ENCODE measurements around the gene NT5C. TPM values are rescaled to one million over a fixed set of nuclear protein-coding genes. Genes with fewer than 3 reads are reported as not detected.
A peak's percentile ranks its signal among the peaks of the same experiment; 100 is the strongest.

Gene NT5C
- total RNA-seq (10 to 100 TPM; 16.4 to 44.2 (median 29.4) TPM), polyA plus RNA-seq (10 to 100 TPM; 19.7 to 84.0 (median 56.3) TPM)
- long read RNA-seq, donor 1, transcript NT5C-201 (5 exons, 954 nt), result major isoform, 20 of 30 reads
- long read RNA-seq, donor 1, partial matches to known transcripts, result 1 of 30 reads
- long read RNA-seq, donor 1, other reads (novel, unspliced or antisense), result 5 of 30 reads
- long read RNA-seq, donor 2, transcript NT5C-201 (5 exons, 954 nt), result major isoform, 43 of 66 reads
- long read RNA-seq, donor 2, partial matches to known transcripts, result 1 of 66 reads
- long read RNA-seq, donor 2, other reads (novel, unspliced or antisense), result 15 of 66 reads

DNA sequence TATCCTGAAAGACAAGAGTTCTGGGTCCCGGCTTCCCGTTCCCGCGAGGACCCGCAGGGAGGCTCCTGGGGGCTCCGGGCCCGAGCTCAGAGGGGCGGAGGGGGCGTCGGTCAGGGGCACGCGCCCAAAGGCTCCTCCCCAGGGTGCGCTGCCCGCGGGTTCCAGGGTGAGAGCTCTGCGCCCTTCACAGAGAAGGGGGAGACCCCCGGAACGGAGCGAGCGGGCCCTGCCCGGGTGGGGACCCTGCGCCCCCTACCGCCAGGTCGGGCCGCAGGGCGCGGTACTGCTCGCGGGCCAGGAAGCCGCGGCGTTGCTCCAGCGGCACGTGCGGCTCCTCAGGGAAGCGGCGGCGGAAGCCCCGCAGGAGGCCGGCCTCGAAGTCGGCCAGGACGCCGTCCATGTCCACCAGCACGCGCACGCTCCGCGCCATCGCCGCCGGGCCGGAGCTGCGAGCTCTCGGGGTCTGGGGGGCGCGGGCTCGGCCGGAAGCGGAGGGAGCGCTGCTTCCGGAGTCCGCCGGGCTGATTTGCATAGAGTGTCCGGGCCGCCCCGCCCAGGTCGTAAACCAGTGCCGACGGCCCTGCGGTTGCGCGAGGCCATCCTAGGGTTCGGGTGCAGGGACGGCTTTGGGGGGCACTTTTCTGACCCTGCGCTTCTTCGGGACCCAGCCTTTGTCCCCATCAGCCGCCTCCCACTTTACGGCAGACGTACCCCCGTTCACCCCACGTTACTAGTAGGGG is at the start of gene NT5C:
NT5C (minus strand) TSS at position 465 of the 740 bp plus-strand sequence; CDS start at position 430, 35 bp downstream.
- TF ChIP-seq, protein P1, sequence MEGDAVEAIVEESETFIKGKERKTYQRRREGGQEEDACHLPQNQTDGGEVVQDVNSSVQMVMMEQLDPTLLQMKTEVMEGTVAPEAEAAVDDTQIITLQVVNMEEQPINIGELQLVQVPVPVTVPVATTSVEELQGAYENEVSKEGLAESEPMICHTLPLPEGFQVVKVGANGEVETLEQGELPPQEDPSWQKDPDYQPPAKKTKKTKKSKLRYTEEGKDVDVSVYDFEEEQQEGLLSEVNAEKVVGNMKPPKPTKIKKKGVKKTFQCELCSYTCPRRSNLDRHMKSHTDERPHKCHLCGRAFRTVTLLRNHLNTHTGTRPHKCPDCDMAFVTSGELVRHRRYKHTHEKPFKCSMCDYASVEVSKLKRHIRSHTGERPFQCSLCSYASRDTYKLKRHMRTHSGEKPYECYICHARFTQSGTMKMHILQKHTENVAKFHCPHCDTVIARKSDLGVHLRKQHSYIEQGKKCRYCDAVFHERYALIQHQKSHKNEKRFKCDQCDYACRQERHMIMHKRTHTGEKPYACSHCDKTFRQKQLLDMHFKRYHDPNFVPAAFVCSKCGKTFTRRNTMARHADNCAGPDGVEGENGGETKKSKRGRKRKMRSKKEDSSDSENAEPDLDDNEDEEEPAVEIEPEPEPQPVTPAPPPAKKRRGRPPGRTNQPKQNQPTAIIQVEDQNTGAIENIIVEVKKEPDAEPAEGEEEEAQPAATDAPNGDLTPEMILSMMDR (IDR thresholded peaks at IDR 0.05), result peak; percentile 68
- intact Hi-C loops (cut with DNase I), result loop anchor here (1.0 to 5.0 kb wide), 2 partner anchors 17 to 51 kb away; partner anchors contain the start of gene SUMO2 (in 1 of the 2)
- Histone ChIP-seq H3K27me3 (ENCODE audit: insufficient read depth in 3 of 3, low read length in 2 of 3) (no peaks in the 10 kb centered on the region), H3K9me3 (no peaks in the 10 kb centered on the region), H3K27ac (peak within 1 kb of the TSS; percentile 93), H3K36me3 (ENCODE audit: insufficient read depth in 1 of 2, low read depth in 1 of 2) (peaks cover 0 to 24% of the 10 kb centered on the region in 2 donors), H3K4me3 (peak within 1 kb of the TSS; percentile 94), H3K4me1 (peaks cover 5% of the 10 kb centered on the region)
- peak; percentile 91 to 93 (median 92) for ATAC-seq
- peak; percentile 88 to 92 for DNase-seq
- WGBS, 3 donors, result 0% methylated on average over 66 to 82 of the region's 82 CpGs

DNA sequence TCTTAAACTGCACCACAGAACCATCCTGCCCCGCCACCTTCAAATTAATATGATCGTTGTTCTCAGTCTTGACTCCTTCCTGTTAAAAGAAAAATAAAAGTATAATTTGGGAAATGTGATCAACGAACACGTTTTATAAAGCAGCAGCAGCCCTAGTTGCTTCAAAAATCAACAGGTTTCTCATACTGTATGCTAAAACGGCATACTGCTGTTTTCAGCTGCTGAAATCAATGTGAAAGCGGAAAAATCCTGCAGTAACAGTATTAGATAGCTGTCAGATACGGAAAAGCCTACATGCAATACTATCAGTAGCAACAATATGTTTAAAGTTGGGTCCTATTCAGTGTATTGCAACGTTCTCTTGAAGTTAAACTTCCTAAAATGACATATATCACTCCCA is 49.6 kb upstream of the NT5C start:
- Histone ChIP-seq H3K4me1 (peaks cover 21% of the 10 kb centered on the region), H3K36me3 (ENCODE audit: insufficient read depth in 1 of 2, low read depth in 1 of 2) (peaks cover 0 to 43% of the 10 kb centered on the region in 2 donors), H3K27me3 (ENCODE audit: insufficient read depth in 3 of 3, low read length in 2 of 3) (no peaks in the 10 kb centered on the region), H3K4me3 (peak overlapping the region; percentile 99), H3K27ac (no peak overlapping the region), H3K9me3 (no peaks in the 10 kb centered on the region)
- no peak for ATAC-seq
- DNase-seq, result no peak
- TF ChIP-seq, protein P1 (IDR thresholded peaks at IDR 0.05), result no peak
- intact Hi-C loops (cut with DNase I), result loop anchor here in 1 of 2 donors (5.0 kb wide), 1 partner anchor 49 kb away; the partner anchor contains the start of gene NT5C
- WGBS, 3 donors, result 9 to 16% (median 10%) methylated on average over 8 of the region's 8 CpGs

DNA sequence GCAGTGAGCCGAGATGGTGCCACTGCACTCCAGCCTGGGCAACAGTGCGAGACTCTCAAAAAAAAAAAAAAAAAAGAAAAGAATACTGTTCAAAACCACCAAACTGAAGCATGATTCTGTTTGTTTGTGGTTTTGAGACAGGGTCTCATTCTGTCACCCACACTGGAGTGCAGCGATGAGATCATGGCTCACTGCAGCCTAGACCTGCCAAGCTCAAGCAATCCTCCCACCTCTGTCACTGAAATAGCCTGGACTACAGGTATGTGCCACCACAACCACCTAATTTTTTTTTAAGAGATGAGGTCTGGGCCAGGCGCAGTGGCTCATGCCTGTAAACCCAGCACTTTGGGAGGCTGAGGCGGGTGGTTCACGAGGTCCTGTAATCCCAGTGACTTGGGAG is 46.9 kb upstream of the NT5C start:
- Histone ChIP-seq H3K36me3 (ENCODE audit: insufficient read depth in 1 of 2, low read depth in 1 of 2) (peaks cover 11 to 69% of the 10 kb centered on the region in 2 donors), H3K27ac (no peak overlapping the region)
- no peak for ATAC-seq

DNA sequence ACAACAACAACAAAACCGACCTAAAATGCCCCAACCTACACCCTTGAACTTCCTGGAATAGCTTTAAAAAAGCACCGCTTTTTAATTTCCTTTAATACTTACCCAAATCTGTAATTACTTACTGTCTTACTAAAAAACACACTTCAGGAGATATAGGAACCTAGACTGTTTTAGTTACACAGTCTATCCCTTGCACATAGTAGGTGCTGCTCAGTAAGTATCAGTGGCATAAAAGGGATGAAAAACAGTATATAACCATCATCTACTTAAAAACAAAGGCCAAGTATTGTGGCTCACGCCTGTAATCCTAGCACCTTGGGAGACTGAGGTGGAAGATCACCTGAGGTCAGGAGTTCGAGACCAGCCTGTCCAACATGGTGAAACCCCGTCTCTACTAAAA is 45.1 kb upstream of the NT5C start:
- ATAC-seq (no peak), DNase-seq (no peak)
- Histone ChIP-seq H3K4me3 (no peak overlapping the region), H3K27me3 (ENCODE audit: insufficient read depth in 3 of 3, low read length in 2 of 3) (no peaks in the 10 kb centered on the region), H3K27ac (no peak overlapping the region), H3K4me1 (peaks cover 18% of the 10 kb centered on the region), H3K9me3 (no peaks in the 10 kb centered on the region), H3K36me3 (ENCODE audit: insufficient read depth in 1 of 2, low read depth in 1 of 2) (peaks cover 15 to 88% of the 10 kb centered on the region in 2 donors)
- TF ChIP-seq, protein P1 (IDR thresholded peaks at IDR 0.05), result no peak
- intact Hi-C loops (cut with DNase I), result loop anchor here in 1 of 2 donors (5.0 to 10.0 kb wide), 2 partner anchors 64 to 212 kb away; no protein-coding TSS in a partner anchor
- WGBS, 3 donors, result 89 to 94% (median 91%) methylated on average over 5 of the region's 5 CpGs

More for the DNA sequence above, 46.9 kb upstream of the NT5C start:
- no peak for DNase-seq
- WGBS, 3 donors, result 93 to 94% (median 93%) methylated on average over 6 of the region's 6 CpGs
- Histone ChIP-seq H3K4me1 (peaks cover 21% of the 10 kb centered on the region), H3K27me3 (ENCODE audit: insufficient read depth in 3 of 3, low read length in 2 of 3) (no peaks in the 10 kb centered on the region), H3K9me3 (no peaks in the 10 kb centered on the region), H3K4me3 (no peak overlapping the region)
- intact Hi-C loops (cut with DNase I), result loop anchor here in 1 of 2 donors (5.0 to 10.0 kb wide), 2 partner anchors 66 to 214 kb away; no protein-coding TSS in a partner anchor
- TF ChIP-seq, protein P1 (IDR thresholded peaks at IDR 0.05), result no peak
